ENCODE results near the gene FABP1.

The FABP1 gene

GRCh38 chr2:88116669-88117432, 11.0 kb downstream of the FABP1 start:
- H3K4me3 ChIP-seq (ENCODE audit: insufficient read depth, low read depth, low read length) = no peak overlapping the region
- H3K27ac ChIP-seq (ENCODE audit: insufficient read depth, low read depth, low read length, poor library complexity, severe bottlenecking) = no peak overlapping the region
- H3K27me3 ChIP-seq (ENCODE audit: control insufficient read depth, insufficient read depth, low read length, poor library complexity, severe bottlenecking) = no peaks in the 10 kb centered on the region
- WGBS, 2 experiments = 89 to 91% methylated on average over 18 of the region's 18 CpGs
- no peaks in the 10 kb centered on the region for H3K9me3 ChIP-seq (ENCODE audit: control insufficient read depth, low read length)
- no peaks in the 10 kb centered on the region for H3K4me1 ChIP-seq (ENCODE audit: control insufficient read depth, insufficient read depth, low read length)
- no peaks in the 10 kb centered on the region for H3K36me3 ChIP-seq (ENCODE audit: control insufficient read depth, insufficient read depth, low read length)

- Histone ChIP-seq H3K36me3 (ENCODE audit: control insufficient read depth, insufficient read depth, low read length) (no peaks in the 10 kb centered on the region), H3K27ac (ENCODE audit: insufficient read depth, low read depth, low read length, poor library complexity, severe bottlenecking) (no peak overlapping the region), H3K27me3 (ENCODE audit: control insufficient read depth, insufficient read depth, low read length, poor library complexity, severe bottlenecking) (no peaks in the 10 kb centered on the region), H3K9me3 (ENCODE audit: control insufficient read depth, low read length) (no peaks in the 10 kb centered on the region), H3K4me3 (ENCODE audit: insufficient read depth, low read depth, low read length) (no peak overlapping the region), H3K4me1 (ENCODE audit: control insufficient read depth, insufficient read depth, low read length) (no peaks in the 10 kb centered on the region)
- 94 to 95% methylated on average over 9 of the region's 10 CpGs for WGBS, 2 experiments
Measured at GRCh38 chr2:88115825-88116518, 11.9 kb downstream of the FABP1 start.

- H3K27ac ChIP-seq (ENCODE audit: insufficient read depth, low read depth, low read length, poor library complexity, severe bottlenecking) = no peak overlapping the region
- H3K4me3 ChIP-seq (ENCODE audit: insufficient read depth, low read depth, low read length) = no peak overlapping the region
- H3K9me3 ChIP-seq (ENCODE audit: control insufficient read depth, low read length) = no peaks in the 10 kb centered on the region
- H3K27me3 ChIP-seq (ENCODE audit: control insufficient read depth, insufficient read depth, low read length, poor library complexity, severe bottlenecking) = no peaks in the 10 kb centered on the region
- H3K36me3 ChIP-seq (ENCODE audit: control insufficient read depth, insufficient read depth, low read length) = no peaks in the 10 kb centered on the region
- WGBS, 2 experiments = 89 to 90% methylated on average over 5 of the region's 5 CpGs
- no peaks in the 10 kb centered on the region for H3K4me1 ChIP-seq (ENCODE audit: control insufficient read depth, insufficient read depth, low read length)
Measured at GRCh38 chr2:88114889-88115288, 13.0 kb downstream of the FABP1 start.

- Histone ChIP-seq H3K4me3 (ENCODE audit: insufficient read depth, low read depth, low read length) (no peak overlapping the region), H3K9me3 (ENCODE audit: control insufficient read depth, low read length) (no peaks in the 10 kb centered on the region), H3K27ac (ENCODE audit: insufficient read depth, low read depth, low read length, poor library complexity, severe bottlenecking) (no peak overlapping the region), H3K4me1 (ENCODE audit: control insufficient read depth, insufficient read depth, low read length) (no peaks in the 10 kb centered on the region), H3K27me3 (ENCODE audit: control insufficient read depth, insufficient read depth, low read length, poor library complexity, severe bottlenecking) (no peaks in the 10 kb centered on the region), H3K36me3 (ENCODE audit: control insufficient read depth, insufficient read depth, low read length) (no peaks in the 10 kb centered on the region)
- 92 to 100% methylated on average over 2 of the region's 2 CpGs for WGBS, 2 experiments
Measured at GRCh38 chr2:88113069-88113468, 14.8 kb downstream of the FABP1 start.

GRCh38 chr2:88110830-88111229, 17.0 kb downstream of the FABP1 start:
- Histone ChIP-seq H3K4me3 (ENCODE audit: insufficient read depth, low read depth, low read length) (no peak overlapping the region), H3K4me1 (ENCODE audit: control insufficient read depth, insufficient read depth, low read length) (no peaks in the 10 kb centered on the region), H3K27ac (ENCODE audit: insufficient read depth, low read depth, low read length, poor library complexity, severe bottlenecking) (no peak overlapping the region), H3K27me3 (ENCODE audit: control insufficient read depth, insufficient read depth, low read length, poor library complexity, severe bottlenecking) (no peaks in the 10 kb centered on the region), H3K9me3 (ENCODE audit: control insufficient read depth, low read length) (no peaks in the 10 kb centered on the region), H3K36me3 (ENCODE audit: control insufficient read depth, insufficient read depth, low read length) (no peaks in the 10 kb centered on the region)
- 91 to 94% methylated on average over 2 of the region's 2 CpGs for WGBS, 2 experiments

- no peaks in the 10 kb centered on the region for H3K9me3 ChIP-seq (ENCODE audit: control insufficient read depth, low read length)
- H3K4me3 ChIP-seq (ENCODE audit: insufficient read depth, low read depth, low read length) = no peak overlapping the region
- H3K27ac ChIP-seq (ENCODE audit: insufficient read depth, low read depth, low read length, poor library complexity, severe bottlenecking) = no peak overlapping the region
- no peaks in the 10 kb centered on the region for H3K4me1 ChIP-seq (ENCODE audit: control insufficient read depth, insufficient read depth, low read length)
- H3K27me3 ChIP-seq (ENCODE audit: control insufficient read depth, insufficient read depth, low read length, poor library complexity, severe bottlenecking) = no peaks in the 10 kb centered on the region
- WGBS, 2 experiments = 87 to 92% methylated on average over 4 of the region's 4 CpGs
- no peaks in the 10 kb centered on the region for H3K36me3 ChIP-seq (ENCODE audit: control insufficient read depth, insufficient read depth, low read length)
Measured at GRCh38 chr2:88108796-88109195, 19.1 kb downstream of the FABP1 start.

- Histone ChIP-seq H3K4me1 (ENCODE audit: control insufficient read depth, insufficient read depth, low read length) (peaks cover 10% of the 10 kb centered on the region), H3K9me3 (ENCODE audit: control insufficient read depth, low read length) (no peaks in the 10 kb centered on the region), H3K27me3 (ENCODE audit: control insufficient read depth, insufficient read depth, low read length, poor library complexity, severe bottlenecking) (no peaks in the 10 kb centered on the region), H3K4me3 (ENCODE audit: insufficient read depth, low read depth, low read length) (no peak overlapping the region), H3K36me3 (ENCODE audit: control insufficient read depth, insufficient read depth, low read length) (no peaks in the 10 kb centered on the region), H3K27ac (ENCODE audit: insufficient read depth, low read depth, low read length, poor library complexity, severe bottlenecking) (no peak overlapping the region)
- WGBS, 2 experiments = 91 to 94% methylated on average over 3 of the region's 3 CpGs
Measured at GRCh38 chr2:88100489-88100858, 27.4 kb downstream of the FABP1 start.

- Histone ChIP-seq H3K4me1 (ENCODE audit: control insufficient read depth, insufficient read depth, low read length) (peaks cover 13% of the 10 kb centered on the region), H3K36me3 (ENCODE audit: control insufficient read depth, insufficient read depth, low read length) (no peaks in the 10 kb centered on the region), H3K4me3 (ENCODE audit: insufficient read depth, low read depth, low read length) (no peak overlapping the region), H3K27me3 (ENCODE audit: control insufficient read depth, insufficient read depth, low read length, poor library complexity, severe bottlenecking) (no peaks in the 10 kb centered on the region), H3K27ac (ENCODE audit: insufficient read depth, low read depth, low read length, poor library complexity, severe bottlenecking) (no peak overlapping the region), H3K9me3 (ENCODE audit: control insufficient read depth, low read length) (no peaks in the 10 kb centered on the region)
- WGBS, 2 experiments = 7 to 8% methylated on average over 5 of the region's 5 CpGs
Measured at GRCh38 chr2:88099798-88100488, 27.9 kb downstream of the FABP1 start.

GRCh38 chr2:88098558-88098900, 29.3 kb downstream of the FABP1 start:
- Histone ChIP-seq H3K4me1 (ENCODE audit: control insufficient read depth, insufficient read depth, low read length) (peaks cover 22% of the 10 kb centered on the region), H3K4me3 (ENCODE audit: insufficient read depth, low read depth, low read length) (no peak overlapping the region), H3K27me3 (ENCODE audit: control insufficient read depth, insufficient read depth, low read length, poor library complexity, severe bottlenecking) (no peaks in the 10 kb centered on the region), H3K27ac (ENCODE audit: insufficient read depth, low read depth, low read length, poor library complexity, severe bottlenecking) (no peak overlapping the region), H3K36me3 (ENCODE audit: control insufficient read depth, insufficient read depth, low read length) (no peaks in the 10 kb centered on the region), H3K9me3 (ENCODE audit: control insufficient read depth, low read length) (no peaks in the 10 kb centered on the region)

- H3K9me3 ChIP-seq (ENCODE audit: control insufficient read depth, low read length) = no peaks in the 10 kb centered on the region
- WGBS, 2 experiments = 92 to 97% methylated on average over 4 of the region's 4 CpGs
- H3K27me3 ChIP-seq (ENCODE audit: control insufficient read depth, insufficient read depth, low read length, poor library complexity, severe bottlenecking) = no peaks in the 10 kb centered on the region
- H3K27ac ChIP-seq (ENCODE audit: insufficient read depth, low read depth, low read length, poor library complexity, severe bottlenecking) = no peak overlapping the region
- no peak overlapping the region for H3K4me3 ChIP-seq (ENCODE audit: insufficient read depth, low read depth, low read length)
- no peaks in the 10 kb centered on the region for H3K36me3 ChIP-seq (ENCODE audit: control insufficient read depth, insufficient read depth, low read length)
- H3K4me1 ChIP-seq (ENCODE audit: control insufficient read depth, insufficient read depth, low read length) = peaks cover 22% of the 10 kb centered on the region
Measured at GRCh38 chr2:88097891-88098557, 29.8 kb downstream of the FABP1 start.
